Fibroblast of skin of left quadriceps (primary cell): Measurements from ENCODE around the gene RAC2.
"Not testable (repeated sequence)": the region's sequence is repeated elsewhere in the genome, so short reads cannot be mapped to it uniquely, and the experiment has no call there.

ENCODE experiments used
- DNase-seq, 2 experiments: peaks; one replicate each; pipeline ENCODE4 v3.0.0-alpha.2; 2013; ENCODE audit warnings: low read depth in 2 of 2

The RAC2 gene

DNA sequence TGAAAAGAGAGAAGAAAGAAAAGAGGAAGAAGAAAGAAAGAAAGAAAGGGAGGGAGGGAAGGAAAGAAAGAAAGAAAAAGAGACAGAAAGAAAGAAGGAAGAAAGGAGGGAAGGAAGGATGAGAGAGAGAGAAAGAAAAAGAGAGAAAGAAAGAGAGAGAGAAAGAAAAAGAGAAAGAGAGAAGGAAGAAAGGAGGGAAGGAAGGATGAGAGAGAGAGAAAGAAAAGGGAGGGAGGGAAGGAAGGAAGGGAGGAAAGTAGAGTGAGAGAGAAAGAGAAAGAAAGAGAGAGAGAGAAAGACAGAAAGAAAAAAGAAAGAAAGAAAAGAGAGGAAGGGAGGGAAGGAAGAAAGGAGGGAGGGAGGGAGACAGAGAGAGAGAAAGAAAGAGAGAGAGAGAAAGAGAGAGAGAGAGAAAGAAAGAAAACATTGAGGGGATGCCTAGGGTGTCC, 11.5 kb upstream of the RAC2 start:
- DNase-seq = no peak

DNA sequence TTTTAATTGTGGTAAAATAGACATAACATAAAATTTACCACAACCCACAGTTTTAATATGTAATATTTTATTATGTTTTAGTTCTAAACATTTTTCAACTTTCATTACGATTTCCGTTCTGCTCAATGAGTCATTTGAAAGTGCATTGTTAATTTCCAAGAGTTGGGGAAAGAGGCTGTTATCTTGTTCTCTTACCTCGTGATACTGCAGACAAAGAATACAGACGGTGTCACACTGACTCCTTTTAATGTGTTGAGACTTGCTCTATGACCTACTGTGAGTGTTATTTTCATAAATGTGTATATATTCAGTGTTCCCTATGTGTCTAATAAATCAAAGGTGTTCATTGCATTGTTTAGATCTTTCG, 10.8 kb upstream of the RAC2 start:
- no peak for DNase-seq

DNA sequence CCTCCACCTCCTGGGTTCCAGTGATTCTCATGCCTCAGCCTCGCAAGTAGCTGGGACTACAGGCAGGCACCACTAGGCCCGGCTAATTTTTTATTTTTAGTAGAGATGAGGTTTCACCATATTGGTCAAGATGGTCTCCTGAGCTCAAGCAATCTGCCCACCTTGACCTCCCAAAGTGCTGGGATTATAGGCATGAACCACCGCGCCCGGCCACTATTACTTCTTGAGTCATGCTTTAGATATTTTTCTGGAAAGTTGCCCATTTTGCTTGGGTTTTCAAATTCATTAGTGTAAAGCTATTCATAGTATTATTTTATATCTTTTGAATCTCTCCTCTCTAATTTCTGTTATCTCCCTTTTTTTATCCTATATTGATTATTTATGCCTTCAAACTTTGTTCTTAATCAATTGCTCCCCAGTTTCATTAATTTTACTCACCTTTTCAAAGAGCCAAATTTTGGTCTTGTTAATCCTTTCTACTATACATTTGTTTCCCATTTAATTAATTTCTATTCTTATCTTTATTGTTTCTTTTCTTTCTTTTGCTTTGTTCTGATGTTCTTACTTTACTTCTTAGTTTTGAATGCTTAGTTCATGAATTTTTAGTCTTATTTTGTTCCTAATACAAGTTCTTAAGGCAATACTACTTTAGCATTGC, 10.3 kb upstream of the RAC2 start:
- peak in 1 of 2 experiments; percentile 57 for DNase-seq

DNA sequence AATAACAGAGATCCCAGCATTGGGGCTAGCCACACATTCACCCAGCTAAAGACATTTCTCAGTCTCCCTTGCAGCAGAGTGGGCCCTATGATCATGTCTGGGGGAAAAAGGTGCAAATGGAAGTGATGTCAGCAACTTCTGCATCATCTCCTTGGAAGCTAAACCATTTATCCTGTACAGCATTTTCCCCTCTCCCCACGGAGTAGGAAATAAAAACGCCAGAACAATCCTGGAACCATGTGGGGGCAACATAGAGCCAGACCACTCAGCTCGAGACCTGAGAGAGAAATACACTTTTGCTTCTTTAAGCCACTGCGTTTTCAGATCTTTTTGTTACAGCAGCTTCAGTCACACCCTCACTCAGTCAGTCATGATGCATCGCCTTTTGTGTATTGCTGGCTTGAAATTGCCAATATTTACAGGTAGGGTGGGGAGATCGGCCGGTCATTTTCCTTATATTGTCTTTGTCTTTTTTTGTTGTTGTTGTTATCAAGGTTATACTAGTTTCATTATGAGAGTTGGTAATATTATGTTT, 9.1 kb upstream of the RAC2 start:
- DNase-seq = no peak

DNA sequence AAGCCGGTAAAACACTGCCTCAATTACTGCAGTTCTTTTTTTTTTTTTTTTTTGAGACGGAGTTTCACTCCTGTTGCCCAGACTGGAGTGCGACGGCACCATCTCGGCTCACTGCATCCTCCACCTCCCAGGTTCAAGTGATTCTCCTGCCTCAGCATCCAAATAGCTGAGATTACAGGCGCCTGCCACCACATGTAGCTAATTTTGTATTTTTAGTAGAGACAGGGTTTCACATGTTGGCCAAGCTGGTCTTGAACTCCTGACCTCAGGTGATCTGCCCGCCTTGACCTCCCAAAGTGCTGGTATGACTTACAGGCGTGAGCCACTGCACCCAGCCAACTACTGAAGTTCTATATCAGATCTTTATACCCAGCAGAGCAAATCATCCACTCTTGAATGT, 7.8 kb upstream of the RAC2 start:
- DNase-seq = not testable (repeated sequence)

DNA sequence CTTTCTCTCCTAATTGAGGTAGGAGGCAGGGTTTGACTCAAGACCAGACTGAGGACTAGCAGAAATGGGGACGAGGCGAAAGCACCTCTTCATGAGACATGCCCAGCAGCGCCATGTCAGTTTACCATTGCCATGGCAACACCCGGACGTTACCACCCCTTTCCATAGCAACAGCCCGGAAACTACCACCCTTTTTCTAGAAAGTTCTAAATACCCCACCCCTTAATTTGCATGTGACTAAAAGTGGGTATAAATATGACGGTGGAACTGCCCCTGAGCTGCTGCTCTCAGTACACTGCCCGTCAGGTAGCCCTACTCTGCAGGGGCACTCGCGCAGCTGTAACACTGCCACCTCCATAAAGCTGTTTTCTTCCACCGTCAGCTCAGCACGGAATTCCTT, 5.9 kb upstream of the RAC2 start:
- no peak for DNase-seq

DNA sequence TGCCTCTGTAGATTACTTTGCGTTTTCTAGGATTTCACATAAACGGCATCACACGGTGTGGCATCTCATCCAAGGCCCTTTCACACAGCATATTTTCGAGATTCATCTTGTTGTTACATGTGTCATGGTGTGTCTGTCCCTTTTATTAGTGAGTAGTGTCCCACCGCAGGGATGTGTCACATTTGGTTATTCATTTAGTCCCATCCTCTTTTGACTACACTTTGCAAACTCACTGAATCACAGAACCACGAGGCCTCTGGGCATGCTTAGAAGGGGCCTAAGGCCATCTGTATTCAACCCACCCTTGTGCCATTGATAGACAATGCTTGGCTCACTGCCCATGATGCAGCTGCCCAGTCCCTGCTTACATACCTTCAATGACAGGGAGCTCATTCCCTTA, 4.2 kb upstream of the RAC2 start:
- no peak for DNase-seq

DNA sequence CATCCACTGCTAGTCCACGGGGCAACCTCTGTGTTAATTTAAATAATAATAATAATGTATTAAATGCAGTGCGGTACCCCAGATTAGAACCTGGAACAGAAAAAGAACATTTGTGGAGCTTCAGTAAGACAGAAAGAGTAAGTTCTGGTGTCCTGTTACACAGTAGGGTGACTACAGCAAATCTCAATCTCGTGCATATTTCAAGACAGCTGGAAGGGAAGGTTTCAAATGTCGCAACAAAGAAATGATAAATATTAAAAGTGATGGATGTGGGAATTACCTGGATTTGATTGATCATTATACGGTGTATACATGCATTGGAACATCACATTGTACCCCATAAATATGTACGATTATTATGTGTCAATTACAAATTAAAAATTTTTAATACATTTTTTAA, 1.7 kb upstream of the RAC2 start:
- DNase-seq = no peak

DNA sequence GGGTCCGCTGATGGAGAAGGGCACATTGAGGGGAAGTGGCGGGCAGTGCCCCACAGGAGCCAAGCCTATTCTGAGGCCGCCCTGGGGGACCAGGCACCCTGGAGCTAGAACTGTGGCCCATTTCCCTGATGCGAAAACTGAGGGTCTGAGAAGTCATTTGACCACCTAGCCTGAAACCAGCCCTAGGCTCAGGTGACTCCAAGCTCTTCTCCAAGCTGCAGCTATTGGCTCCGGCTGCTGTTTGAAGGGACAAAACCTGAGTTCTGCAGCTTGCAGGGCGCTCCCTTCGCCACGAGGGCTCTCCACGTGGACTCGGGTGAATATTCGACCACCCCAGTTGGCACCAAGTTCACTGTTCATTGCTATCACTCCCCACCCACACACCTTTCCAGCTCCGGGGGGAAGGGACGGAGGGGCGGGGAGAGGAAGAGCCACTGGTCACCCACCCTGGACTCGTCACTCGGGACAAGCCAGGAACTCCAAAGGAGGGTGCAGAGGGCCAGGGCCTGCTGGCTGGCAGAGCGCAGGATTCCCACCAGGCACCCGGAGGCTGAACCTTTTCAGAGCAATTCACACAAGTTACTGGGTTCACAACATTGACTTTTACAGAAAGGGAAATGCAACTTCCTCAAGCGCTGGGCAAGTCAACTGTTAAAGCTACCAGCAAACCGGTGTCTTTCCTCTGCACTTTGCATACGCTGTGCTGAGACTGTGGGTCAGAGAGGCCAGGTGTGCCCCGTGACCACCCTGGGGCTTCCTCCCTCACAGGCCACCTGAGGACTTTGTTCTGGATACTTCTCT, 1.1 kb upstream of the RAC2 start:
- DNase-seq = no peak

DNA sequence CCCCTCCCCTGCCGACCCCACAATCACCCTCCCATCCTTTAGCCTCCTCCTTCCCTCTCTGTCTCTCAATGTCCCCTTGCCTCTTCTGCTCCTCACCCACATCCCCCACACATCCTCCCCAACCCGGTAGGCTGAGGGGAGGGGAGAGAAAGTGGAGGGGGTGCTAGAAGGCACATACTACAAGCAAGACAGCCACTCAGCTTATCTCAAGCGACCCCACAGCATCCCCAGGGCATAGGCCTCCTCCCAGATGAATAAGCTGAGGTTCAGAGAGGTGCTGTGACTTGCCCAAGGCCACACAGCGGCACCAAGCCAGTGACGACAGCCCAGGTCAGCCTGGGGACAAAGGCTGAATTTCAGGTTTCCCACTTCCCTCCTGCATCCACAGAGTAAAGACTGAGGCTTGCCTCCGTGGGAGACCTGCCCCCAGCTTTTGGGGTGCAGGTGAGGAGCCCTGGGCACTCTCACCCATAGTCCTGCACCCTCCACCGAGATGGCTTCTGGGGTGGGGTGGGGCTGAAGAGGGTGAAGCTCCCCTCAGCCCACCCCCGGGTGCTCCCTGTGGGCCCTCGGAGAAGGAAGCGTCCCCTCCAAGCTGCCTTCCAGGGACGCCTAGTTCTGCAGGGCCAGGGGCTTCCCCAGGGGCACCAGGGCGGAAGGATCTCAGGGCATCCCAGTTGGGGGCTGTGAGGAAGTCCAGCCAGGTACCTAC, 511 bp downstream of the RAC2 start:
- no peak for DNase-seq

DNA sequence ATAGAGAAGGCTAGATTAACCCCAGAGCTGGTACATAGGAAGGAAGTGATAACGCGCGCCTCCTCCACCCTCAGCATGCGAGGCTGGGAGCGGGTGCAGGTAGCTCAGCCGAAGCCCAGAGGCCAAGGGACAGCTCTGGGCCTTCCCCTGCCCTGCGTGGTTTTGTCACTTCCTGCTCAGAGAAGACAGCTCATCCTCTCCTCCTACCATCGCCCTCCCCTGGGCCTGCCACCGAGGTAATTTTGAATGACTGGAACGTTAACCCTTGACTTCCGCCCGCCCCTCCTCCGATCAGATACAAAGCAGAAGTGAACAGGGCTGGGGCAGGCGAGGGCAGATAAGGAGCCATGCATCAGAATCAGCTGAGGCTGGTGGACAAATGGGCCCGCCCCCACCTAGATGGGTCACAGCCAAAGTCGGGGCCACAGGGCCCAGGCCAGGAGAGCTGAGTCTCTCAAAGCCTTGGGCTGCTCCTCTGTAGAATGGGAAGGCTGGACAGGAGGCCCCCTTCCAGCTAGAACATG, 1.6 kb downstream of the RAC2 start:
- no peak for DNase-seq

DNA sequence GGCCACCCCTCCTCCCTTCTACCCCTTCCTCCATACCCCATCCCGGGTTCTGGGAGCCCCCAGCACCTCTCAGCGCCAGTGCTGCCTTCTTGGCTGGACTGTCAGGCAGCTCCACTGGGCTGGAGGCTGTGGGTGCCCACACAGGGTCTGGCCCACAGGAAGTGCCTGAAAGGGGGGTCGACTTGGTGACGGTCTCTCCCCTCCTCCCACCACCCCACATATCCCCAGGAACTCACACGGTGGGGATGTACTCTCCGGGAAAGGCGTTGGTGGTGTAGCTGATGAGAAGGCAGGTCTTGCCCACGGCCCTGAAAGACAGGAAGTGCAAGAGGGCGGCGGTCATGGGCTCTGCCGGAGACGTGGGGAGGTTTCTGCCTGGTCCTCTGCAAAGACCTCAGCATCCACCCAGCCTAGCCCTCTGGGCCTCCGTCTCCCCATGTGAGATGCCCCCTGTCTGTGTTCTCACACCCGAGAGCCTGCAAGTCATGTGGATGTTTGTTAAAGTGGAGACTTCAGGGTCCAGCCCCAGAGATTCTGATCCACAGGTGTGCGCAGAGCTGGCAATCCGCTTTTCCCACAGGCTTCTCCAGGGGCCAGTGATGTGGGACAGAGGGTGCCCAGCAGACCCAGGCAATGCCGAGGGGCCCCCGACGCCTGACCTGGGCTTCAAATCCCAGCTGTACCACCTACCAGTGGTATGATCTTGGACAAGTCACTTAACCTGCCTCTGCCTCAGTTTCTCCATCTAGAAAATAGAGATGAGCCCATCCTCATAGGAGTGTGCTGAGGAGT, 2.5 kb downstream of the RAC2 start:
- DNase-seq = no peak

DNA sequence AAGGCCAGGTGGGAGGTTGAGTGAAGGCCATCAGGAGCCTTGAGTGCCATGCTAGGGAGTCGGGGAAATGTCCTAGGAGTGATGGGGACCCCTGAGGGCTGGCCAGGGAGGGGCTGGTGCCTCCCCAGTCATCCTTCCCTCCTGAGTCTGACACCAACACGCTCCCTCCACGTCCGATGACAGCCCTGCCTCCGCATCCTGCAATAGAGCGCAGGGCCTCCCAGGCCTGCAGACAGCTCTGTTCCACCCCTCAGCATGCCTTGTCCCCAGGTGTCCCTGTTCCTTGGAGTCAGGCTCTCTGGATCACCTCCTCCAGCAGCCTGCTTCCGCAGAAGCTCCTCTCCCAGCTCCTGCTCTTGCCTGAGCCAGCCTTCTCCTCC, 3.1 kb downstream of the RAC2 start:
- DNase-seq = no peak

DNA sequence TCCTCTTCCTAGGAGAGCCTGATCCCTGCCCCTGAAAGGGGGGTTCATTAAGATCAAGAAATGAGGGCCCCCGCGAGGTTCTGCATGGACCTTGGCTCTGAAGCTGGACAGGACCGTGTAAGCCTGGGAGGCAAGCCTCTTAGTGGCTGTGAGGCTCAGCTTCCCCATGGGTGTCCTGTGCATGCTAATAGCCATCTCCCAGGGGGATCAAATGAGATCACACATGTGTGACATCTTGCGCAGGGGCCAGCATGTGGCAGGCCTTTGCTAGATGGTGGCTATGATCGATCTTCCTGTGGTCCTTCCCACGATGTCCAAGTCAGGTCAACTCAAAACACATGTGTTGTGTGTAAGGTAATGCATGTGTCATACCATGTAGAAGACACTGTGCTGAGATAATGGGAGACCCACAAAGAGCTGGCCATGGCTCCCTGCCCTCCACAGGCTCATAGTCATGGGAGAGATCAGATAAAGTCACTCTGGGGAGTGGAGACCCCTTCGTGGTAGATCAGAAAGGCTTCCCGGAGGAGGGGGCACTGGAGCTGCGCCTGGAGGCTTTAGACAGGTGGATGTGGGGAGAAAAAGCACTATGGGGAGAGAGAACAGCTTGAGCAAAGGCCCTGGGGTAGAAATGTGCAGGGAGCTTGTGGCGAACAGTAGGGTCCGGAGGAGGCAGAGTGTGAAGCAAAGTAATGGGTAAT, 3.7 kb downstream of the RAC2 start:
- no peak for DNase-seq

DNA sequence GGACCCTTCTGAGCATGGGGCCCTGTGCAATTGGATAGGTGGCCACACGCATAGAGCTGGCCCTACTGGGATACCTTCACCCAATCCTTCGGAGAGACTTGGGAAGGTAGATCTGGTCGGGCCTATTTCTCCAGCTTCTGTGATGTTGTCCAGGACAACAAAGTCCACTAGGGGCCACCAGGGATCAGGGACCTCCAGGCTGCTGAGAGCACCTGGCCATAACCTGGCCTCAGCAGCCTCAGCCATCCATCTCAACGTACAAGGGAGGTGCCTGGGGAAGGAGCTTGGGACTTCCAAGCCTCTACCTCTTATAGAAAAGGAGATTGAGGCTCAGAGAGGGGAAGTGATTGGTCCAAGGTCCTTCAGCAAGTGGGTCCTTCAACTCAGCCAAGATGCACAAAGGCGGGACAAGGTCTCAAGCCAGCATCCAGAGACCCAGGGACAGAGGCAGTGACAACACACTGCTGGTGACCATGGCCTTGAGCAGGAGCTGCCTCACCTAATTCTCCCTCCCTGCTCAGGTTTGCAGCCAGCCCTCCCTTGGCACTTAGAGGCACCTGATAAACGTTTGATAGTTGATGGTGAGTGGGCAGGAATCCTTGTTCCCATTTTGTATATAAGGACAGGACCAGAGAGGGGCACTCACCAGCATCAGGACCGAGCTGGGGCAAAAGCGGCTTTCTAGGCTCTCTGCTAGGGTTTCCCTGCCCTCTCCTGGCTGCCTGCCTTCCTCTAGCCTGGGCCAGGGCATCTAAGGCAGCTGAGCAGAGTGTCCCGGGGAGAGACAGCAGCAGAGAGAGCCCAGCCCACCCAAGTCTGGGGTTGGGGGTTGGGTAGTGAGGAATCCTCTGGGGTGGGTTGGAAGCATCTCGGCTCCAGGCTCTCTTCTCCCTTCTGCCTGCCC, 4.5 kb downstream of the RAC2 start:
- no peak for DNase-seq

DNA sequence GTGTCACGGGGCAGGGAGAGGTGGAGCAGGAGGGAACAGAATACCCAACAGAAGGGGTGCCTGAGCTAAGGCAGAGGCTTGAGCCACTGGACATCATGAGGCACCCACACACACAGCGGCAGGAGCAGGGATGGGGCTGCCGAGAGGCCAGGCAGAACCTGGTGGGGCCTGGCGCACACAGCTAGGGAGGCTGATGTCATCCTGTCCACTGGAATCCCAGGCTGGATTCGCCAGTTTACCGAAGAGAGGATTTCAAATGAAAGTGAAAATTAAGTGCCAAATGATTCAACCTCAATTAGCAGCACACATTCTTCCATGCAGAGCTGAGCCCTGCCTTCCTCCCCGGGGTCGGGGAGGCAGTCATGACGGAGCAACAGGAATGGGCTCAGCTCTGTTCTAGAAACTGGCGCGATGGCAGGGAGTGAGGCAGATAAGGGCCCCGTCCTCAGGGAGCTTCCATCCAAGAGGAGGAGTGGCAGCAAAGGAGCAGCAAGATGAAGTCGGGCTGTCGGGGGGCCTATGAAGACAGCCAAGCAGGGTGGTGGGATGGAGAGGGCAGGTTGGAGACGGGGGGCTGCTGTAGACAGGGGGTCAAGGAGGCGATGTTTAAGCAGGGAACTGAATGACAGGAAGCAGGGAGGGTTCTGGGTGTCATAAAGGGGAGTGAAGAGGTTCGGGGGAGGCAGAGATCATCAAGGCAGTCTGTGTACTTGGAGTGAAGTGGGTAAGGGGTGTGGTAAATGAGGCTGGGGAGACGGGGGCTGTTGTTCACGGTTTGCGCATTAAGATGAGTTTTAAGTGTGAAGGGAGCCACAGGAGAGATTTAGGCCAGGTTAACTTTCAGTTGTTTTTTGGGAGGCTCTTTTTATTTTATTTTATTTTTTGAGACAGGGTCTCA, 6.4 kb downstream of the RAC2 start:
- peak in 1 of 2 experiments; percentile 26 for DNase-seq

DNA sequence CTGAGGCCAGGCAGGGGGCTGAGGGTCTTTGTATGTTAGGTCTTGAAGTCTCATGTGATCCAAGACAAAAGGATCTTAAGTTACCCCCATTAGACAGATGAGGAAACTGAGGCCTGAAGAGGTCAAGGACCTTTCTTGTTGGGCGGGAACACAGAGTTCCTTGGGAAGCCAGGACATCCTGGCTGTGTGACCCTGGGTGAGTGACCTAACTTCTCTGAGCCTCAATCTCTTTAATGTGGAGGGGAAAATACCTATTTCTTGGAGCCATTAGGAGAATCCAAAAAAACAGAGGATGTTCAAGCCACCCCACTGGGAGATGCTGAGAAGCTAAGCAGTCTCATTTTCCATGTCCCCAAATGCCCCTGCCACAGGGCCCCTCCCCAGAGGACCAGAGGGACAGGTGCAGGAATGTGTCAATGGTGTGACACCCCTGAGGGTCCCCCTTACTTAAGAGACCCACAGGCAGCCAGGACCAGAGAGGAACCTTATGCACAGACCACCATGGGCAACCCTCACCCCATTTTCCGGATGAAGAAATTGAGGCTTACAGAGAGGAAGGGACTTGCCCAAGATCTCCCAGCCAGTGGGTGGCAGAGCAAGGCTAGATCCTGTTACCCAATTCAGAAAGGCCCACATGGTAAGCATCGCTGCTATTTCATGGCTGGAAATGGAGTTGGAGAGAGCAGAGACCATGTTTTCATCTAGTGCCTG, 8.0 kb downstream of the RAC2 start:
- DNase-seq = no peak
